ENCODE results near the gene CIAO1. TPM values are rescaled to one million over a fixed set of nuclear protein-coding genes. Genes with fewer than 3 reads are reported as not detected.
"Not testable (repeated sequence)": the region's sequence is repeated elsewhere in the genome, so short reads cannot be mapped to it uniquely, and the experiment has no call there.

The CIAO1 gene
- total RNA-seq, 2 experiments from 2014 or later = 64.9 to 65.9 TPM

GRCh38 chr2:96287273-96287856 lies 21.3 kb downstream of the CIAO1 start:
- POLR2A ChIA-PET = no interaction called here
- H3K27me3 Mint-ChIP-seq (ENCODE audit: low read depth) = no peaks in the 10 kb centered on the region
- DNase-seq (no peak), ATAC-seq (no peak)
- H3K36me3 Mint-ChIP-seq (ENCODE audit: low read depth) = peaks cover 87% of the 10 kb centered on the region
- CTCF ChIA-PET = no interaction called here
- no peak overlapping the region for H3K27ac Mint-ChIP-seq
- H3K9me3 Mint-ChIP-seq (ENCODE audit: insufficient read depth) = no peaks in the 10 kb centered on the region
- H3K4me1 Mint-ChIP-seq (ENCODE audit: low read depth) = no peaks in the 10 kb centered on the region
- no peak overlapping the region for H3K4me3 Mint-ChIP-seq

- H3K36me3 Mint-ChIP-seq (ENCODE audit: low read depth) = peaks cover 91% of the 10 kb centered on the region
- H3K27me3 Mint-ChIP-seq (ENCODE audit: low read depth) = no peaks in the 10 kb centered on the region
- ATAC-seq = no peak
- no peak overlapping the region for H3K27ac Mint-ChIP-seq
- no peak overlapping the region for H3K4me3 Mint-ChIP-seq
- no peaks in the 10 kb centered on the region for H3K4me1 Mint-ChIP-seq (ENCODE audit: low read depth)
- no peak for DNase-seq
- ChIA-PET CTCF (interaction anchor here (0.7 kb wide), 1 partner anchor 43 kb away, joined by 3 read pairs; the partner anchor contains the start of gene NCAPH), POLR2A (interaction anchor here (0.7 kb wide), 1 partner anchor 30 kb away, joined by 3 read pairs; no protein-coding TSS in a partner anchor)
- H3K9me3 Mint-ChIP-seq (ENCODE audit: insufficient read depth) = no peaks in the 10 kb centered on the region
Measured at GRCh38 chr2:96291751-96292150, 25.7 kb downstream of the CIAO1 start.

GRCh38 chr2:96294271-96294670 lies 28.2 kb downstream of the CIAO1 start:
- POLR2A ChIA-PET = interaction anchor here (1.1 kb wide), 1 partner anchor 10 kb away, joined by 3 read pairs; no protein-coding TSS in a partner anchor

GRCh38 chr2:96296925-96297324 lies 30.9 kb downstream of the CIAO1 start:
- ATAC-seq (no peak), DNase-seq (no peak)
- CTCF ChIA-PET = no interaction called here
- no peaks in the 10 kb centered on the region for H3K27me3 Mint-ChIP-seq (ENCODE audit: low read depth)
- H3K4me1 Mint-ChIP-seq (ENCODE audit: low read depth) = peaks cover 24% of the 10 kb centered on the region
- no peak overlapping the region for H3K4me3 Mint-ChIP-seq
- POLR2A ChIA-PET = interaction anchor here (0.7 to 0.9 kb wide), 2 partner anchors 14 to 24 kb away, joined by 3 read pairs; no protein-coding TSS in a partner anchor
- H3K9me3 Mint-ChIP-seq (ENCODE audit: insufficient read depth) = no peaks in the 10 kb centered on the region
- H3K36me3 Mint-ChIP-seq (ENCODE audit: low read depth) = peaks cover 86% of the 10 kb centered on the region
- H3K27ac Mint-ChIP-seq = no peak overlapping the region

More at GRCh38 chr2:96294271-96294670, 28.2 kb downstream of the CIAO1 start:
- H3K9me3 Mint-ChIP-seq (ENCODE audit: insufficient read depth); H3K27ac Mint-ChIP-seq; ATAC-seq; DNase-seq; H3K4me3 Mint-ChIP-seq; H3K27me3 Mint-ChIP-seq (ENCODE audit: low read depth): not testable (repeated sequence)
- Mint-ChIP-seq H3K4me1 (ENCODE audit: low read depth) (peaks cover 11% of the 10 kb centered on the region), H3K36me3 (ENCODE audit: low read depth) (peaks cover 91% of the 10 kb centered on the region)
- CTCF ChIA-PET = interaction anchor here (0.8 to 1.5 kb wide), 3 partner anchors 15 to 29 kb away, joined by 3 to 4 read pairs (median 3); no protein-coding TSS in a partner anchor

- no peak overlapping the region for H3K27ac Mint-ChIP-seq
- no peak overlapping the region for H3K4me3 Mint-ChIP-seq
- DNase-seq (no peak), ATAC-seq (no peak)
- ChIA-PET POLR2A (interaction anchor here (0.7 to 1.7 kb wide), 2 partner anchors 20 to 45 kb away, joined by 3 to 5 read pairs; no protein-coding TSS in a partner anchor), CTCF (interaction anchor here (1.1 to 1.9 kb wide), 6 partner anchors 12 to 127 kb away, joined by 3 to 6 read pairs (median 3); no protein-coding TSS in a partner anchor)
- H3K36me3 Mint-ChIP-seq (ENCODE audit: low read depth) = peaks cover 87% of the 10 kb centered on the region
- no peaks in the 10 kb centered on the region for H3K27me3 Mint-ChIP-seq (ENCODE audit: low read depth)
- peaks cover 64% of the 10 kb centered on the region for H3K4me1 Mint-ChIP-seq (ENCODE audit: low read depth)
- no peaks in the 10 kb centered on the region for H3K9me3 Mint-ChIP-seq (ENCODE audit: insufficient read depth)
Measured at GRCh38 chr2:96301865-96302264, 35.8 kb downstream of the CIAO1 start.

GRCh38 chr2:96304606-96305005 lies 38.6 kb downstream of the CIAO1 start:
- peak overlapping the region; percentile 100 for H3K27ac Mint-ChIP-seq
- peaks cover 63% of the 10 kb centered on the region for H3K36me3 Mint-ChIP-seq (ENCODE audit: low read depth)
- no peaks in the 10 kb centered on the region for H3K9me3 Mint-ChIP-seq (ENCODE audit: insufficient read depth)
- DNase-seq (no peak), ATAC-seq (no peak)
- H3K4me1 Mint-ChIP-seq (ENCODE audit: low read depth) = peaks cover 64% of the 10 kb centered on the region
- H3K27me3 Mint-ChIP-seq (ENCODE audit: low read depth) = no peaks in the 10 kb centered on the region
- CTCF ChIA-PET = interaction anchor here (0.8 to 2.2 kb wide), 7 partner anchors 11 to 103 kb away, joined by 3 to 25 read pairs (median 3); no protein-coding TSS in a partner anchor
- peak overlapping the region; percentile 99 for H3K4me3 Mint-ChIP-seq
- POLR2A ChIA-PET = interaction anchor here (0.6 to 5.5 kb wide), 10 partner anchors 11 to 234 kb away, joined by 3 to 75 read pairs (median 7); partner anchors contain the start of genes ITPRIPL1 and NCAPH

- ChIA-PET POLR2A (interaction anchor here (0.6 to 5.5 kb wide), 12 partner anchors 11 to 233 kb away, joined by 3 to 75 read pairs (median 5); partner anchors contain the start of genes ITPRIPL1 and NCAPH), CTCF (interaction anchor here (0.7 to 2.2 kb wide), 7 partner anchors 11 to 102 kb away, joined by 3 to 25 read pairs (median 3); no protein-coding TSS in a partner anchor)
- H3K4me3 Mint-ChIP-seq = peak within 1 kb of the TSS; percentile 99
- H3K27me3 Mint-ChIP-seq (ENCODE audit: low read depth) = no peaks in the 10 kb centered on the region
- H3K4me1 Mint-ChIP-seq (ENCODE audit: low read depth) = peaks cover 69% of the 10 kb centered on the region
- H3K27ac Mint-ChIP-seq = peak within 1 kb of the TSS; percentile 100
- DNase-seq (peak; percentile 94), ATAC-seq (peak; percentile 95)
- peaks cover 57% of the 10 kb centered on the region for H3K36me3 Mint-ChIP-seq (ENCODE audit: low read depth)
- no peaks in the 10 kb centered on the region for H3K9me3 Mint-ChIP-seq (ENCODE audit: insufficient read depth)
Measured at GRCh38 chr2:96305091-96305978, 39.3 kb downstream of the CIAO1 start, which contains the start of gene SNRNP200. TSS of gene SNRNP200 (minus strand) at chr2:96305546. CDS start at chr2:96305437, 109 bp downstream.

- peak overlapping the region; percentile 99 for H3K4me3 Mint-ChIP-seq
- H3K9me3 Mint-ChIP-seq (ENCODE audit: insufficient read depth) = no peaks in the 10 kb centered on the region
- H3K27ac Mint-ChIP-seq = peak overlapping the region; percentile 100
- DNase-seq = no peak
- POLR2A ChIA-PET = interaction anchor here (0.7 to 5.5 kb wide), 10 partner anchors 10 to 233 kb away, joined by 3 to 75 read pairs (median 7); partner anchors contain the start of genes ITPRIPL1 and NCAPH
- H3K27me3 Mint-ChIP-seq (ENCODE audit: low read depth) = no peaks in the 10 kb centered on the region
- H3K36me3 Mint-ChIP-seq (ENCODE audit: low read depth) = peaks cover 55% of the 10 kb centered on the region
- ATAC-seq = no peak
- CTCF ChIA-PET = interaction anchor here (0.7 to 2.2 kb wide), 3 partner anchors 16 to 31 kb away, joined by 3 to 25 read pairs (median 4); no protein-coding TSS in a partner anchor
- peaks cover 67% of the 10 kb centered on the region for H3K4me1 Mint-ChIP-seq (ENCODE audit: low read depth)
Measured at GRCh38 chr2:96305979-96306308, 39.9 kb downstream of the CIAO1 start.

GRCh38 chr2:96306370-96306769 lies 40.3 kb downstream of the CIAO1 start:
- peak overlapping the region; percentile 100 for H3K27ac Mint-ChIP-seq
- ATAC-seq = no peak
- H3K9me3 Mint-ChIP-seq (ENCODE audit: insufficient read depth) = no peaks in the 10 kb centered on the region
- CTCF ChIA-PET = interaction anchor here (2.2 kb wide), 1 partner anchor 15 kb away, joined by 25 read pairs; no protein-coding TSS in a partner anchor
- H3K36me3 Mint-ChIP-seq (ENCODE audit: low read depth) = peaks cover 51% of the 10 kb centered on the region
- POLR2A ChIA-PET = interaction anchor here (0.7 to 5.5 kb wide), 8 partner anchors 10 to 232 kb away, joined by 4 to 75 read pairs (median 16); partner anchors contain the start of genes ITPRIPL1 and NCAPH
- peak overlapping the region; percentile 99 for H3K4me3 Mint-ChIP-seq
- H3K4me1 Mint-ChIP-seq (ENCODE audit: low read depth) = peaks cover 63% of the 10 kb centered on the region
- DNase-seq = no peak
- no peaks in the 10 kb centered on the region for H3K27me3 Mint-ChIP-seq (ENCODE audit: low read depth)

GRCh38 chr2:96308248-96308647 lies 42.2 kb downstream of the CIAO1 start:
- ChIA-PET POLR2A (interaction anchor here (1.2 to 5.5 kb wide), 2 partner anchors 13 to 18 kb away, joined by 4 to 75 read pairs; no protein-coding TSS in a partner anchor), CTCF (interaction anchor here (1.2 kb wide), 1 partner anchor 104 kb away, joined by 3 read pairs; no protein-coding TSS in a partner anchor)
- H3K9me3 Mint-ChIP-seq (ENCODE audit: insufficient read depth) = no peaks in the 10 kb centered on the region
- H3K4me1 Mint-ChIP-seq (ENCODE audit: low read depth) = peaks cover 50% of the 10 kb centered on the region
- peak overlapping the region; percentile 53 for H3K27ac Mint-ChIP-seq
- ATAC-seq (no peak), DNase-seq (no peak)
- no peaks in the 10 kb centered on the region for H3K27me3 Mint-ChIP-seq (ENCODE audit: low read depth)
- peaks cover 32% of the 10 kb centered on the region for H3K36me3 Mint-ChIP-seq (ENCODE audit: low read depth)
- H3K4me3 Mint-ChIP-seq = no peak overlapping the region

- no peak for DNase-seq
- peak overlapping the region; percentile 67 for H3K4me3 Mint-ChIP-seq
- H3K27me3 Mint-ChIP-seq (ENCODE audit: low read depth) = no peaks in the 10 kb centered on the region
- ChIA-PET POLR2A (interaction anchor here (1.8 to 2.2 kb wide), 3 partner anchors 10 to 20 kb away, joined by 6 to 22 read pairs (median 9); partner anchors contain the start of genes ITPRIPL1, NCAPH and SNRNP200), CTCF (interaction anchor here (1.4 to 2.5 kb wide), 2 partner anchors 10 kb away, joined by 4 to 6 read pairs; partner anchors contain the start of gene ITPRIPL1)
- no peaks in the 10 kb centered on the region for H3K9me3 Mint-ChIP-seq (ENCODE audit: insufficient read depth)
- ATAC-seq = no peak
- H3K36me3 Mint-ChIP-seq (ENCODE audit: low read depth) = peaks cover 30% of the 10 kb centered on the region
- peak overlapping the region; percentile 93 for H3K27ac Mint-ChIP-seq
- H3K4me1 Mint-ChIP-seq (ENCODE audit: low read depth) = peaks cover 58% of the 10 kb centered on the region
Measured at GRCh38 chr2:96315005-96315399, 49.0 kb downstream of the CIAO1 start.
